ENCODE measurements around the gene PUS1.

PUS1 gene

DNA sequence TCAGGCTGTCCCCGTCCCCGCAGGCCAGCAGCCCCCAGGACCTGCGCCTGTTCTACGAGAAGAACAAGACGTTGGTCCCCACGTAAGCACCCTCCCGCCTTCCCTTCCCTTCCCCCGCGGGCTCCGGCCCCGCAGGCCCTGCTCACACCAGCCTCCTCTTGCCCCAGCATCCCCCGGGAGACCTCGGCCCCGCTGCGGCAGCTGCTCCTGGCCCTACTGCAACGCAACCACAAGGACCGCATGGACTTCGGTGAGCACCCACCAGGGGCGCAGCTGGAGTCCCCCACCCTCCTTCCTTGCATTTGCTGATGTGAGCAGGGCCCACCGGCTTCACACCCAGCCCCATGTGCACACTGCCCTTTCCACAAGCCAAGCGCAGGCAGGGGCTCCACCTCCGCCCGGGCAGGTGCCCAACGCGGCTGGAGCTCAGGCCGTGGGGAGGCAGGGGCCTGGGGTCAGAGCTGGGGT is 19.3 kb upstream of the PUS1 start:
- TF ChIP-seq, protein P1, sequence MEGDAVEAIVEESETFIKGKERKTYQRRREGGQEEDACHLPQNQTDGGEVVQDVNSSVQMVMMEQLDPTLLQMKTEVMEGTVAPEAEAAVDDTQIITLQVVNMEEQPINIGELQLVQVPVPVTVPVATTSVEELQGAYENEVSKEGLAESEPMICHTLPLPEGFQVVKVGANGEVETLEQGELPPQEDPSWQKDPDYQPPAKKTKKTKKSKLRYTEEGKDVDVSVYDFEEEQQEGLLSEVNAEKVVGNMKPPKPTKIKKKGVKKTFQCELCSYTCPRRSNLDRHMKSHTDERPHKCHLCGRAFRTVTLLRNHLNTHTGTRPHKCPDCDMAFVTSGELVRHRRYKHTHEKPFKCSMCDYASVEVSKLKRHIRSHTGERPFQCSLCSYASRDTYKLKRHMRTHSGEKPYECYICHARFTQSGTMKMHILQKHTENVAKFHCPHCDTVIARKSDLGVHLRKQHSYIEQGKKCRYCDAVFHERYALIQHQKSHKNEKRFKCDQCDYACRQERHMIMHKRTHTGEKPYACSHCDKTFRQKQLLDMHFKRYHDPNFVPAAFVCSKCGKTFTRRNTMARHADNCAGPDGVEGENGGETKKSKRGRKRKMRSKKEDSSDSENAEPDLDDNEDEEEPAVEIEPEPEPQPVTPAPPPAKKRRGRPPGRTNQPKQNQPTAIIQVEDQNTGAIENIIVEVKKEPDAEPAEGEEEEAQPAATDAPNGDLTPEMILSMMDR (conservative IDR thresholded peaks at IDR 0.05) = no peak
- TF ChIP-seq ZFX (IDR thresholded peaks at IDR 0.05) = no peak
- H3K27ac ChIP-seq = no peak overlapping the region

DNA sequence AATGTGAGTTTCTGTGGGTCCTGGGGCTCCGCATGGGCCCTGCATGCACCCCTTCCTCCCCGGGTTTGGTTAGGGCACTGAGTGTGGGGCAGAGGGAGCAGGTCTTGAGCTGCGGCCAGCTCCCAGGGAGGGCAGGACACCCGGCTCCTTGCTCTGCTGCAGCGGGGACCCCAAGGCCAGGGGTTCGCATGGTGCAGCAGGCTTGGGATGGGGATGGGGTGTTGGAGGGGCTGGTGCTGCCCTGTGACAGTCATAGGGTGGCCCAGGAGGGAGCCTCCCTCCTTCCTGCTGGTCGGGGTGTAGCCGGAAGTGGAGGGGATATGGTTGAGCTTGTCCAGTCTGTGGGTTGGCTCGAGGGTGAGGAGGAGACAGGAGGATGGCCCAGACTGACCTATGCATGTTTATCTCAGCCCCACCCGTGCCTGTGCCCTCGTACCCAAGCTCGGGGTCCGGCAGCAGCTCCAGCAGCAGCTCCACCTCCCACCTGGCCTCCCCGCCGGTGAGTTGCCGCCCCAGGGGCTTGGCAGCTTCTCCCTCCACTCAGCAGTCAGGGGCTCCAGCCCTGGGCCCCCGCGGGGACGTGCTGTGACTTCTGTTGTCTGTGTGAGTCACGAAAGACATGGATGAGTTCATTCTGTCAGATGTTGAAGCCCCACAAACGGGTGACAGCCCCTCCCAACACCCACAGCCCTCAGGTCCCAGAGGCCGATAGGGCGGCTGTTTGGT is 18.6 kb upstream of the PUS1 start:
- no peak overlapping the region for H3K27ac ChIP-seq
- TF ChIP-seq, protein P1 (conservative IDR thresholded peaks at IDR 0.05) = no peak
- TF ChIP-seq ZFX (IDR thresholded peaks at IDR 0.05) = no peak

DNA sequence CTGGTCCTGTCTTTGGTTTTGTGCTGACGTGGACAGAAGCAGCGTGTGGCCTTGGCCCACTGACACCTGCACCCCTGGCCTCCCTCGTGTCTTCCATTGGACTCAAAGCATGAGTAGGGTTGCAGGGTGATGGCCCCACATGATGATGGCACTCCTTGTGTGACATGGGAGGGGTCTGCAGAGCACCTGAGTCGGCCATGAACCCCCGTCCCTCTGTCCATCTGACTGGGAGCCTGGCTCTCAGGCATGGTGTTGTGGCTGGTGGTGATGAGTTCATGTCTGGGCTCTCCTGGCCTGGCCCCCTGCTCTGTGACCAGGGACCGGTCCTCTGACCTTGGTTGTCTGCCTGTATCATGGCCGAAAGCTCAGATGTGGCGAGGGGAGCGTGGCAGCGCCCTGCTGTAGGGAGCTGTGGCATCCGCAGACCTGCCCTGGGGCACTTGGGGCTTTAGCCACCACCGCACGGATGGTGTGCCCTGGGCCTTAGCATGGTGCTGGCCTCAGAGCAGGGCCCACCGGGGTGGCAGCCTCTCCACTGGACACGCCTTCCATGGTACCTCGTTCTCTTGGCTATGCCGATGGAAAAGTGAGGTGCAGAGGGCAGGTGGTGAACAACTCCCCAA is 17.9 kb upstream of the PUS1 start:
- H3K27ac ChIP-seq = no peak overlapping the region
- no peak for TF ChIP-seq ZFX (IDR thresholded peaks at IDR 0.05)
- TF ChIP-seq, protein P1 (conservative IDR thresholded peaks at IDR 0.05) = no peak

DNA sequence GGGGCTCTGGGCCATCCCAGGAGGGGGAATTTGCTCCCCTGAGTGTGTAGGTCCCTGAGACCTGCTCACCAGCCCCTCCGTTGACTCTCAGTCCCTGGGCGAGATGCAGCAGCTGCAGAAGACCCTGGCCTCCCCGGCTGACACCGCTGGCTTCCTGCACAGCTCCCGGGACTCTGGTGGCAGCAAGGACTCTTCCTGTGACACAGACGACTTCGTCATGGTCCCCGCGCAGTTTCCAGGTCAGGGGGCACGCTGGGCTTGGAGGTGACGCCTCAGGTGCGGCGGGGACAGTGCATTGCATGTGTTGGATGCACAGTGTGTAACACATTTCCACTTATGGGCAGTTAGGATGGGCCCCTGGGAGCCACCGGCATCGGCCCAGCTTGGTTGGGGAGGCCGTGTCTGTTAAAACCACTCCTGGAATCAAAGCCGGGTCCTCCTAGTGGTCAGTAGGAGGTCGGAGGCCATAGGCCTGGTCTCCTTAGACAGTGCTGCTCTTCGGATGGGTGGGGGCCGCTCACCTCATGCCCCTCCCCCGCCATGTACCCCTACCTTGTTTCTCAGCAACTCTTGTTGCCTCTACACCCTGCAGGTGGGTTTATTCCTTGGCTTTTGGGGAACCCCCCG is 17.1 kb upstream of the PUS1 start:
- no peak overlapping the region for H3K27ac ChIP-seq
- TF ChIP-seq, protein P1 (conservative IDR thresholded peaks at IDR 0.05) = no peak
- TF ChIP-seq ZFX (IDR thresholded peaks at IDR 0.05) = no peak

DNA sequence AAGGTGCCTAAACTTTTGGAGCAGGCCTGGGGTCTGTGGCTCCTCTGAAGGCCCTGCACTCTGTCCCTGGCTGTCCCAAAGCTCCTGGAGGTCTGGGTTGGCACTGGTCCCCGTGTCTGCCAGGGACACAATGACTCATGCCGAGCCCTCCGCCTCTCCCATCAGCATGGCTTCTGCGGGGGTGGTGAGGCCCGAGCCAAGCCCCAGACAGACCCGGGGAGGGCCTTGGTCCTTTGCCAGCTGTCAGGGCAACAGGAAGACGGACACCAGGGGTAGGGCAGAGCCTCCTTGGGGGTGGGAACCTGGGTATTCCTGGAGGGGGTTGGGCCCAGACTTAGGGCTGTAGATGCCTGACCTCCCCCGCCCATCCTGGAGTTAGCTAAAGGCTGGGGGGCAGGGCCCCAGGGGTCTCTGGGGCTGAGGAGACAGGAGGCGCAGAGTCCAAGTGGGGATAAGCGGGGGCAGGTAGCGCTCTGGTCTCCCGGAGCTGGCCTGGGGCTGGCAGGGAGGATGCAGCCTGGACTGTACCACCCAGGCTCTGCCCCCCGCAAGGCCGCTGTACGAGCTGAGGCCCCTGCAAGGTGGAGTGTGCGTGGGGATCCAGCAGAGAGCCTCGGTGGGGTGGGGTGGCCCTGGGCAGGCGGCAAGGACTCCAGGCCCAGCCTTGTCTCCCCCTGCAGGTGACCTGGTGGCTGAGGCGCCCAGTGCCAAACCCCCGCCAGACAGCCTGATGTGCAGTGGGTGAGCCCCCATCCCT is 16.4 kb upstream of the PUS1 start:
- no peak for TF ChIP-seq ZFX (IDR thresholded peaks at IDR 0.05)
- TF ChIP-seq, protein P1 (conservative IDR thresholded peaks at IDR 0.05) = no peak
- no peak overlapping the region for H3K27ac ChIP-seq

DNA sequence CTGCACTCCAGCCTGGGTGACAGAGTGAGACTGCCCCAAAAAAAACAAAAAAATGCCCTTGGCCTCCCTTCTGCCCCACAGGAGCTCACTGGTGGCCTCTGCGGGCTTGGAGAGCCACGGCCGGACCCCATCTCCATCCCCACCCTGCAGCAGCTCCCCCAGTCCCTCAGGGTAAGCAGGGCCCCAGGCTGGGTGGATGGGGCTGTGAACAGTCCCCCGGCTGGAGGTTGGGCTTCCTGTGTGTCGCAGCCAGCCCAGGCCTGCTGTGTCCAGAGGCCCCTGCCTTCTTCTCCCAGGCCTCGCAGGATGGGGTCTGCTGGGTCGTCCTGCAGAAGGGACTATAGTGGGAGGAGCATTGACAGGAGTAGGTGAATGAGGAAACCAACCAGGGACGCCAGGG is 15.4 kb upstream of the PUS1 start:
- no peak overlapping the region for H3K27ac ChIP-seq
- TF ChIP-seq ZFX (IDR thresholded peaks at IDR 0.05) = no peak
- TF ChIP-seq, protein P1 (conservative IDR thresholded peaks at IDR 0.05) = no peak

Data from C4-2B (cell line).